Activated CD4-positive, CD25-positive, alpha-beta regulatory T cell (primary cell): ENCODE results near the gene WDR37.
A peak's percentile ranks its signal among the peaks of the same experiment; 100 is the strongest.
"Not testable (repeated sequence)": the region's sequence is repeated elsewhere in the genome, so short reads cannot be mapped to it uniquely, and the experiment has no call there.

Experiments
- DNase-seq, 4 experiments: peaks; one replicate each; lab custom pipeline; 2025; lab: John Stamatoyannopoulos, UW

Gene WDR37, protein sequence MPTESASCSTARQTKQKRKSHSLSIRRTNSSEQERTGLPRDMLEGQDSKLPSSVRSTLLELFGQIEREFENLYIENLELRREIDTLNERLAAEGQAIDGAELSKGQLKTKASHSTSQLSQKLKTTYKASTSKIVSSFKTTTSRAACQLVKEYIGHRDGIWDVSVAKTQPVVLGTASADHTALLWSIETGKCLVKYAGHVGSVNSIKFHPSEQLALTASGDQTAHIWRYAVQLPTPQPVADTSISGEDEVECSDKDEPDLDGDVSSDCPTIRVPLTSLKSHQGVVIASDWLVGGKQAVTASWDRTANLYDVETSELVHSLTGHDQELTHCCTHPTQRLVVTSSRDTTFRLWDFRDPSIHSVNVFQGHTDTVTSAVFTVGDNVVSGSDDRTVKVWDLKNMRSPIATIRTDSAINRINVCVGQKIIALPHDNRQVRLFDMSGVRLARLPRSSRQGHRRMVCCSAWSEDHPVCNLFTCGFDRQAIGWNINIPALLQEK

DNA sequence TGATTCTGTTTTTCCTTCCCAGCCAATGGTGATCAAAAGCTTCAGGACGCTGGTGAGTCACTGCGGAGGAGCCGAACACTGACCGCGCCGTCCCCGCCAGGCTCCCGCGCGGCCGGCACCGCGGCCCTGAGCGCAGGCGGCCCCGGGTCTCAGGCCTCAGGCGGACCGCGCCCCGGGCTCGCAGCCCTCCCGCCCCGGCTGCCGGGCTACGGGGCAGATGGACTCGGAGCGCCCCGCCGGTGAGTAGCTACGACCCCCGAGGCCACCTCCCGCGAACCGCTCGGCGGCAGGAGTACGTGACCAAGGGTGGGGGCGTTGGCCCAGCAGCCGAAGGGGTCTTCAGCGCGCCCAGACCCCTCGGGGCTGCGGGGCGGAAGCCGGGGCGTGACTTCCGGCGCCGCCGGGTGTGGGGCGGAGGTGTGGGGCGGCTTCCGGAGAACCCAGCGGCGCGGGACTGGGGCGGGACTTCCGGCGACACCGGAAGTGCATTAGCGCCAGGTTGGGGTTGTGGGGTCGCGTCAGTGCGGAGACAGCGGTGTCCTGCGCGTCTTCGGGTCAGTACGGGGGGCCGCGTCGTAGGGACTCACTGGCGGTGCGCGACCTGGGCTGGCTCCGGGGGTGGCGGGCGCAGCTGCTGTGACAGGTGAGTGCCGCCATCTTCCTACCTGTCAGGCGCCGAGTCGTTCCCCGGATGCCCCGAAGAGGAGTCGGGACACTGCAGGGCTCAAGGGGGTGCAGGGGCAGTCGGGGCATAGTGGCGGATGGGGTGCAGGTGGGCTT lies at the start of gene WDR37:
Gene WDR37 (plus strand): TSS at position 60 of the 780 bp plus-strand sequence. CDS start 15,771 bp downstream, outside the sequence.
- DNase-seq = peak; percentile 76 to 87 (median 81)

- DNase-seq = no peak
Observed at GRCh38 chr10:1006573-1006972, 49.6 kb upstream of the WDR37 start.

DNA sequence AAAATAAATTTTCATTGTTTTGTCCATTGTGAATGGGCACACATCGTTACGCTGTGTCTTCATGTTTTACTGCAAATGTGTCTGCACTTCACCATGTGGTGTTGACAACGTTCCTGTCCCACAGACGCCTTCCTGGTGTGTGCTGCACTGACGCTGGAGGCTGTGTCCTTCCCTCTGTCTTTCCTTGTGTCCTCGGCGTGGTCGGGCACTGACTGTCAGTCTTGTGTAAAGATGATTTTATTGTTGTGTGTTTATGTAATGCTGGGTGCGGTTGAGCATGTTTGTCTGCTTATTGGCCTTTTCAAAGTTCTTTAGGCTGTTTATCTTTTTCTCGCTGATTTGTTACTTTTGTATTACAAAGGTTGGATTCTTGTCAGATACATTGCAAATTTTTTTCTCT lies 48.6 kb upstream of the WDR37 start:
- no peak for DNase-seq

GRCh38 chr10:1009071-1009494 lies 47.1 kb upstream of the WDR37 start:
- no peak for DNase-seq

DNA sequence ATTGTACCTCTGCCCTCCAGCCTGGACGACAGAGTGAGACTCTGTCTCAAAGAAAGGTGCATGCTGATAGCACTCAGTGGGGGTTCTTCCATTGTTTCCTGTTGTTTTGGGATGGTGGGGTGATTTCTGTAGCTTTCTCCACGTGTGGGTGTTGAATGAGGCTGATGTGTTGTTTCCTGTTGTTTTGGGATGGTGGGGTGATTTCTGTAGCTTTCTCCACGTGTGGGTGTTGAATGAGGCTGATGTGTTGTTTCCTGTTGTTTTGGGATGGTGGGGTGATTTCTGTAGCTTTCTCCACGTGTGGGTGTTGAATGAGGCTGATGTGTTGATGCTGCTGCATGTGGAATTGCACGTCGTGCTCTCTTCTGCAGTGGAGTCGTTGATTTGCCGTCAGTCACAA lies 46.2 kb upstream of the WDR37 start:
- not testable (repeated sequence) for DNase-seq

DNA sequence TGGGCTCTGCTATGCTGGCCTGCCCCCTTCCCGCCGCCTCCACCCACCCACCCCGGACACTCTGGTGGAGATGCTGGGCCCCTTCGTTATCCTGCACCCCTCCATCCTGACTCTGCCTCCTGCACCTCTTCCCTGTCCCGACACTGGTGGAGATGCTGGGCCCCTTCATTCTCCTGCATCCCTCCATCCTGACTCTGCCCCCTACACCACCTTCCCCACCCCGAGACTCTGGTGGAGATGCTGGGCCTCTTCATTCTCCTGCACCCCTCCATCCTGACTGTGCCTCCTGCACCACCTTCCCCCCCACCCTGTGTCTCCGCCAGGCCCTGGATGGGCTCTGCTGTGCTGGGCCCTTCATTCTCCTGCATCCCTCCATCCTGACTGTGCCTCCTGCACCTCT lies 45.5 kb upstream of the WDR37 start:
- no peak for DNase-seq

- no peak for DNase-seq
Observed at GRCh38 chr10:1011696-1012095, 44.5 kb upstream of the WDR37 start.

DNA sequence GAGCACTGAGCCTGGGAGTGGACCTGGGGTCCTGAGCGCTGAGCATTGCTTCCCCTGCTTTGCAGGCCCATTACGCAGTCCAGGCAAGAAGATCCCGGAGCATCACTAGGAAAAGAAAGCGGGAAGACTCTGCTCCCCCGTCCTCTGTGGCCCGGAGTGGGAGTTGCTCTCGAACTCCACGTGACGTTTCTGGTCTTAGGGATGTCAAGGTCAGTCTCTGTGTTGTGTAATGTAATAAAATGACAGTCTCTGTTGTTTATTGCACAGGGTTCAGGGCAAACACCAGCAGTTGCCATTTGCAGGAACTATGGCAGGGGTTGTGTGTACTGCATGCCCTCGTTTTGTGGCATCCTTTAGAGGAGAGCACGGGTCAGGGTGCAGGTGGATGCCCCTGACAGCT lies 40.5 kb upstream of the WDR37 start:
- no peak for DNase-seq

DNA sequence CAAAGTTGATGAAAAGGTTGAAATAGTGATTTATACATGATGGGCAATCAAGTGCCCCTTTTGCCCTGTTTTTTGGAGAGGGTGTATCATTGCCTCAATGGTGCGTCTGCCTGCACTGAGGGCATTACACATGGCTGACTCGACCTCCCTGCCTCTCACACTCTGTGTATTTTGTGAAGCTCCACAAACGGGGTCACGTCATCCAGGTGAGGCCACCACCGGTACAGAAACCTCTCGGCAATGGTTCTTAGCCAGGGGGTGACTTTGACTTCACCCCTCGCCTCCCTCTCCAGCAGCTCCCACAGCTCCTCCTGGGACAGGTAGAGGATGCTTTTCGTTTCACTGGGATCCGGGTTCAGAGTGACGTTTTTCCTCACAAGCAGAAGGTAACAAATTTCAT lies 36.8 kb upstream of the WDR37 start:
- DNase-seq = no peak

DNA sequence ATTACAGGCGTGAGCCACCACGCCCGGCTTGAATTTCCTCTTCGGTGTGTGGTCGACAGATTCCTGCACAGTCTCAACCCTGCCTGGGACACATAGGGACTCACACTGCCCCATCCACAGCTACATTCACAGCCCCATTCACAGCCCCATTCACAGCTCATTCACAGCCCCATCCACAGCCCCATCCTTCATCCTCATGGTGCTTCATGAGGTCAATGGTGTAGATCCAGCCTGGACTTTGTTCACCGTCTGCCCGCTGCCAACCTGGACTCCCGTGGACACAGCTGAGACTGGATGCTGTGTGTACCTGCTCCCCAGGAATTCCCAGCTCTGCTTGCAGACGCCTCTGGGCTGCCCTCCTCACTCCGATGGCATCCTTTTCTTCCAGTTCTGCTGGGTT lies 35.7 kb upstream of the WDR37 start:
- DNase-seq = no peak

DNA sequence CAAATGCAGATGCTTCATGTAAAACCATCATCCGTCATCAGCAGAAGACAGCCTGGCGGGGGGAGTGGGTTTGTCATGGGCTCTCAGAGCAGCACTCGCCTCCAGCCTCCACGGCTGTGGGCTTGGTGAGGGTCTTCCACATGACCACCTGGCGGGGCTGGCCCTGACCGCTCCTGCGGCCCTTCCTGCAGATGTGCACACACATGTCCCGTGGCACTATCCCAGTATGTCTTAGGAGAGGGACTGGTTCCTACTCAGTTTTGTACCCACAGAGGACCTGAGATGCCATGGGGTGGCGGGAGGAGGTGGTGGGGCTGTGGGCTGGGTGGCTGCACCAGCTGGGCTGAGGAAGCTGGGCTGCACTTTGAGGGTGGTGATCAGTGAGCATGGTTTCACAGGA lies 35.2 kb upstream of the WDR37 start:
- no peak for DNase-seq

- DNase-seq = no peak
Observed at GRCh38 chr10:1022413-1022812, 33.8 kb upstream of the WDR37 start.

- no peak for DNase-seq
Observed at GRCh38 chr10:1024103-1024502, 32.1 kb upstream of the WDR37 start.

- no peak for DNase-seq
Observed at GRCh38 chr10:1025683-1026082, 30.5 kb upstream of the WDR37 start, which contains the start of gene IDI2. Gene IDI2, minus strand, starts transcription at chr10:1025859. Its CDS starts 1,136 bp downstream, at chr10:1024723.

DNA sequence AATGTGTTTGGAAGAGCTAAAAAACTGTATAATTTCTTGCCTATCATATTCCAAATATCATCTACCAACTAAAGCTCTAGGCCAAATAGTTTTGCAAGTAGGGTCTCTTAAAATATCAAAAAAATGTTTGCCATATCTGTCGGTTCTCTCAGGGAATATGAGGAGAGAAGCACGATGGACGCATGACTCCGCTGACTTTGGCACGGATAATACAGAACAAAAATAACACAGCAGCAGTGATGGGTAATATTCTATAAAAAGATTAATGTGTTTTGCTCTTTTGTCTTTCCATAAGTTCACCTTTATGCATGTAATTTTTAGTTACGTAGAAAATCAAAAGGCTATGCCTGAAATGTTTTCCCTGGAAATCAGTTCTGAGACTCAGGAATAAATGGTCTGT lies 29.6 kb upstream of the WDR37 start:
- no peak for DNase-seq

DNA sequence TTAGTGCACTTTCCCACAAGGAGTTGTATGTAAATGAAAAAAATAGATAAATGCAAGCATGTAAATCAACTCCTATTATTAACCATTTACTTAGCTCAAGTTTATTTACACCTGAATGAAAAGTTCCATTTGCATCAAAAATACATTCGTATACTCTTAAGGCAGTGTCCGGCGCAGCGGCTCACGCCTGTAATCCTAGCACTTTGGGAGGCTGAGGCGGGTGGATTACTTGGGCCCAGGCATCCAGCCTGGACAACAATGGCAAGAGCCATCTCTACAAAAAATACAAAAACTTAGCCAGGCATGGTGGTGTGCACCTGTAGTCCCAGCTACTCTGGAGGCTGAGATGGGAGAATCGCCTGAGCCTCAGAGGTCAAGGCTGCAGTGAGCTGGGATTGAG lies 26.3 kb upstream of the WDR37 start:
- no peak for DNase-seq

DNA sequence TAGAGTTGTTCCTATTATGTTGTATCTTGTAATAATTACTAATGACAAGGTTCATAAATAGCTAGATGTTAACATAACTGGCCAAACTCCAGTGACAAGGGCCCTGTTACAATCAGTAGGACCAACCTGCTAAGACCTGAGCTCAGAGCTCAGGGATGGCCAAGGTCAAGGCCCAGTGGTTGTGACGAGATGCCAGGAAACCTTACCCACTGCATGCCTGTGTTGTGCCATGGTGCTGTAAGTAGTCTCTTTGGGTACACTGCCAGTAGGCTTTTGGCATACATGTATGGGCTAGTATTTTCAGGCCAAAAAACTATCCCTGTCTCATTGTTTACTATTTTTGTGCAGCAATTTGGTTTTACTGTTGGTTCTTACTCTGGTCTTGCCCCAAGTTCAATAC lies 22.6 kb upstream of the WDR37 start:
- DNase-seq = no peak

GRCh38 chr10:1034758-1035157 lies 21.4 kb upstream of the WDR37 start:
- no peak for DNase-seq

GRCh38 chr10:1035201-1035600 lies 21.0 kb upstream of the WDR37 start:
- no peak for DNase-seq

DNA sequence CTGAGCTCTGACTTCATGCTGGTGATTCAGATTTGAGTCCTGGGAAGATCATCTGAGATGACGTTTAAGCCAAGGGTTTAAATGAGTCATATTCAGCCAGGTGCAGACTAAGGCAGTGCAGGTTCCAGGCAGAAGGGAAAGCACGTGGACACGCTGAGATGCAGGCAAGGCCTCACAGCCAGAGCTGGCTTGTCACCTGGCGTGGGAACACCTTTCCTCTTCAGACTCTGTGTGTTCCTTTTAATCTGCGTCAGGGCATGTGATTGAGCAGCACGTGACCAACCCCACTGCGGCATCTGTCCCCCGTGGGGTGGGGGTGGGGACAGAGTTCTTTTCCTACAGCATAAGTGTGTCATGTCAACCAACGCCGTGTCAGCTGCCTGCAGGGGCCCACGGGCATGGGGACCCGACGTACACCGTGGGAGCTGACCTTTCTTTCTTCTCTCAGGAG lies 19.8 kb upstream of the WDR37 start:
- peak in 1 of 4 experiments; percentile 8 for DNase-seq

DNA sequence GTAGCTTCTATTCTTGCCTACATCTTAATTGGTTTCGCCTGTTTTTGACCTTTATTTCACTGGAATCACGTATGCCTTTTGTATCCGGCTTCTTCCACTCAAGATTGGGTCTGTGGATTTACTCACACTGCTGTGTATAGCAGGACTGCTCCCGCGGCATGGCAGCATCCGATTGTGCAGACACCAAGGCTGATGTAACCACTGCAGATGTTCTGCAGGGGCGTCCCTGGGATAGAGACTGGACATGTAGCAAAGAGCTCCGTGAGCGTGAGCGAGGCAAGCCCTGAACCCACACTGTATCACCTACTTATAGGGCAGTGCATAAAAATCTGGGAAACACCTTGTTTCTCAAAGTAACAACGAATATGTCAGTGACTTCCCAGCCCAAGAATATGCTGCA lies 19.1 kb upstream of the WDR37 start:
- DNase-seq = no peak

DNA sequence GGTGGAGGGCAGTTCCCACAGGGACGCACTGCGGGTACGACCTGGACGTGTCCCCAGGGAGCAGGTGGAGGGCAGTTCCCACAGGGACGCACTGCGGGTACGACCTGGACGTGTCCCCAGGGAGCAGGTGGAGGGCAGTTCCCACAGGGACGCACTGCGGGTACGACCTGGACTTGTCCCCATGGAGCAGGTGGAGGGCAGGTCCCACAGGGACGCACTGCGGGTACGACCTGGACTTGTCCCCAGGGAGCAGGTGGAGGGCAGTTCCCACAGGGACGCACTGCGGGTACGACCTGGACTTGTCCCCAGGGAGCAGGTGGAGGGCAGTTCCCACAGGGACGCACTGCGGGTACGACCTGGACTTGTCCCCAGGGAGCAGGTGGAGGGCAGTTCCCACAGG lies 17.4 kb upstream of the WDR37 start:
- not testable (repeated sequence) for DNase-seq

DNA sequence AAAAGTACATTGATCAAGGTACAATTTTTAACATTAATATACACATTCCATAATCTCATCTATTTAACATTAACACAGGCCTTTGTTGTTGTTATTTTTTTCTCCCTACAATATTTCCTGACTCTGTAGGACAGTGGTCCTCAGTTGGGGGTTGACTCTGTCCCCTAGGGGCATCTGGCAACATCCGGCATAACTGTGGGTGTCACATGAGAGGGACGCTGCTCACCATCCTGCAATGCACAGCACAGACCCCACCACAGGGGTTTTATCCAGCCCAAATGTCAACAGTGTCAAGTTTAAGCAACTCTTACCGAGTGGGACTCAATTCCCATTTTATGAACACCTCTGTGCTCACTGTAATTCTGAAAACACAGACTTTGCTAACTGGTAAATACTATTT lies 16.1 kb upstream of the WDR37 start:
- DNase-seq = no peak
